Transverse colon (tissue), 4 donors: Measurements from ENCODE around the gene FAM171A1. TPM values are rescaled to one million over a fixed set of nuclear protein-coding genes. Genes with fewer than 3 reads are reported as not detected.
"Not testable (repeated sequence)": the region's sequence is repeated elsewhere in the genome, so short reads cannot be mapped to it uniquely, and the experiment has no call there.

ENCODE experiments used
- DNase-seq: peaks from one replicate; pipeline ENCODE4 v3.0.0-alpha.2; 2019
- H3K27ac ChIP-seq, 4 donors: fragments of 200-600 bp; sonication (generic); 2 replicates each; pipeline ENCODE4 v1.5.1; 2016 to 2018; ENCODE audit warnings: inconsistent platforms in 4 of 4
- H3K27me3 ChIP-seq: fragments of 200-600 bp; sonication (generic); 2 replicates; pipeline ENCODE4 v1.5.1; 2017; ENCODE audit warnings: inconsistent platforms
- H3K36me3 ChIP-seq, 4 donors: fragments of 200-600 bp; sonication (generic); 2 replicates each; pipeline ENCODE4 v1.5.1; 2017 to 2019; ENCODE audit warnings: inconsistent platforms in 4 of 4
- H3K4me1 ChIP-seq, 4 donors: fragments of 200-600 bp; sonication (generic); 2 replicates each; pipeline ENCODE4 v1.5.1; 2017 to 2020; ENCODE audit warnings: inconsistent platforms in 4 of 4
- H3K4me3 ChIP-seq, 4 donors: fragments of 200-600 bp; sonication (generic); 1 replicate in 1 of 4; 2 replicates in 3 of 4; pipeline versions ENCODE4 v1.5.1 to v1.6.1; 2017 to 2019; ENCODE audit warnings: inconsistent platforms in 4 of 4
- H3K9me3 ChIP-seq, 2 donors: fragments of 200-600 bp; sonication (generic); 2 replicates each; pipeline ENCODE4 v1.5.1; 2017 to 2019; ENCODE audit warnings: inconsistent platforms in 2 of 2
- EP300 ChIP-seq: sonication (generic); formaldehyde crosslinking; IDR thresholded peaks from one replicate; pipeline ENCODE4 v1.6.1; 2017; ENCODE audit warnings: antibody characterized with exemption, low read depth
- POLR2A ChIP-seq: fragments of 450-650 bp; IDR thresholded peaks from one replicate; pipeline ENCODE4 v1.6.1; 2016; ENCODE audit warnings: antibody characterized with exemption, mild to moderate bottlenecking, moderate library complexity
- POLR2AphosphoS5 ChIP-seq, 3 donors: sonication (generic); formaldehyde crosslinking; IDR thresholded peaks; one replicate each; pipeline ENCODE4 v1.6.1; 2016; ENCODE audit warnings: antibody characterized with exemption in 3 of 3
- WGBS, 2 donors: methylation state at CpG; one replicate each; pipeline ENCODE4 v1.1.5; 2018; ENCODE audit warnings: low coverage in 1 of 2; 5-methylcytosine and 5-hydroxymethylcytosine counted together
- in situ Hi-C, 4 donors: fragments of 200-750 bp; cut with MboI; loops; one replicate each; pipeline versions ENCODE4 v1.15.0 to v1.15.1; 2017; ENCODE audit warnings: low sequenced_read_pairs in 3 of 4, low pct_ligation_motif_present in 1 of 4, low pct_unique_long_range_greater_than_20kb in 1 of 4
- intact Hi-C: fragments of 100-400 bp; cut with DNase I; formaldehyde crosslinking; loops from one replicate; pipeline ENCODE4 v1.15.1; 2023; ENCODE audit warnings: low total_unique reads
- total RNA-seq, 4 donors: library from RNA; depleted of rRNA; stranded (reverse); fragments of >200 nt; gene quantifications; one replicate each; pipeline ENCODE4 v1.1.0, GENCODE V29; 2016
- TF ChIP-seq, protein P1 (sequence below), 5 experiments: fragments of 200-600 bp in 3 of 5; fragments of 450-650 bp in 2 of 5; sonication (generic) in 3 of 5; IDR thresholded peaks; 1 replicate in 2 of 5; 2 replicates in 3 of 5; pipeline ENCODE4 v1.5.1; 2016 to 2017; ENCODE audit warnings: antibody characterized with exemption in 5 of 5, inconsistent platforms in 3 of 5, mild to moderate bottlenecking in 2 of 5, moderate library complexity in 1 of 5

Gene FAM171A1
- total RNA-seq, 4 donors from 2014 or later, result 29.2 to 42.2 (median 38.2) TPM

GRCh38 chr10:15209827-15210509, 161.1 kb downstream of the FAM171A1 start:
- Histone ChIP-seq H3K27me3 (no peaks in the 10 kb centered on the region), H3K4me3 (no peak overlapping the region), H3K27ac (no peak overlapping the region), H3K36me3 (no peaks in the 10 kb centered on the region), H3K4me1 (no peaks in the 10 kb centered on the region), H3K9me3 (no peaks in the 10 kb centered on the region)
- no peak for TF ChIP-seq POLR2AphosphoS5 (IDR thresholded peaks at IDR 0.05)
- TF ChIP-seq, protein P1, sequence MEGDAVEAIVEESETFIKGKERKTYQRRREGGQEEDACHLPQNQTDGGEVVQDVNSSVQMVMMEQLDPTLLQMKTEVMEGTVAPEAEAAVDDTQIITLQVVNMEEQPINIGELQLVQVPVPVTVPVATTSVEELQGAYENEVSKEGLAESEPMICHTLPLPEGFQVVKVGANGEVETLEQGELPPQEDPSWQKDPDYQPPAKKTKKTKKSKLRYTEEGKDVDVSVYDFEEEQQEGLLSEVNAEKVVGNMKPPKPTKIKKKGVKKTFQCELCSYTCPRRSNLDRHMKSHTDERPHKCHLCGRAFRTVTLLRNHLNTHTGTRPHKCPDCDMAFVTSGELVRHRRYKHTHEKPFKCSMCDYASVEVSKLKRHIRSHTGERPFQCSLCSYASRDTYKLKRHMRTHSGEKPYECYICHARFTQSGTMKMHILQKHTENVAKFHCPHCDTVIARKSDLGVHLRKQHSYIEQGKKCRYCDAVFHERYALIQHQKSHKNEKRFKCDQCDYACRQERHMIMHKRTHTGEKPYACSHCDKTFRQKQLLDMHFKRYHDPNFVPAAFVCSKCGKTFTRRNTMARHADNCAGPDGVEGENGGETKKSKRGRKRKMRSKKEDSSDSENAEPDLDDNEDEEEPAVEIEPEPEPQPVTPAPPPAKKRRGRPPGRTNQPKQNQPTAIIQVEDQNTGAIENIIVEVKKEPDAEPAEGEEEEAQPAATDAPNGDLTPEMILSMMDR (IDR thresholded peaks at IDR 0.05), result peak; percentile 84 to 91 (median 85)
- in situ Hi-C loops (loop anchor here in 2 of 4 donors (10.0 to 25.0 kb wide), 2 partner anchors 165 to 177 kb away; partner anchors contain the start of gene FAM171A1 (in 1 of the 2)), intact Hi-C loops (loop anchor here (2.0 kb wide), 1 partner anchor 161 kb away; the partner anchor contains the start of gene FAM171A1)
- 18 to 27% methylated on average over 4 to 14 of the region's 14 CpGs for WGBS, 2 donors
- DNase-seq, result peak; percentile 86

DNA sequence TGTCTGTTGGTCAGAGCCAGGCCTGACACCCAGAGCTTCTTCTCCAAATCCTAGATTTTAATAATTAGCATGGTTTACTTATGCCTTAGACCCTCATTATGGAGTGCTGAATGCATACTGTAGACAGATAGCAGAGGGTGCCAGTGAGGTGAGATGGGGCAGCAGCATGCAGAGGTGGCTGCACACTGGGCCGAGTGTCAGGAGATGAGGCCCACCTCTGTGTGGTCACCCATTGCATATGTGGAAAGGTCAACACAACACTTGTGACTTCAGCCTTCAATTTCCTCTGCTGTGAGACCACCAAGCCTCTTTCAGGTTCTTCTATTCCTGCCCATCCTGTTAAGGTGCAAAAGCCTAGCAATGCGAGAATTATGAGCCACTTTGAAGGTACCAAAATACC, 162.9 kb downstream of the FAM171A1 start:
- TF ChIP-seq, protein P1 (IDR thresholded peaks at IDR 0.05), result no peak
- TF ChIP-seq EP300 (no peak), POLR2A (no peak)
- no peaks in the 10 kb centered on the region for H3K4me1 ChIP-seq
- intact Hi-C loops, result no loop called here
- WGBS, 2 donors, result 88% methylated on average over 2 of the region's 2 CpGs; no CpG with 5 or more reads in 1 of the 2 donors
- no peak overlapping the region for H3K4me3 ChIP-seq
- H3K36me3 ChIP-seq, result no peaks in the 10 kb centered on the region
- no peak for DNase-seq
- in situ Hi-C loops, result loop anchor here in 1 of 4 donors (25.0 kb wide), 1 partner anchor 179 kb away; no protein-coding TSS in a partner anchor
- no peaks in the 10 kb centered on the region for H3K27me3 ChIP-seq
- peak overlapping the region in 2 of 4 donors; percentile 26 to 58 for H3K27ac ChIP-seq
- H3K9me3 ChIP-seq, result no peaks in the 10 kb centered on the region

- whole genome bisulfite sequencing, 2 donors, result 93 to 100% methylated on average over 1 to 4 of the region's 4 CpGs
- H3K27ac ChIP-seq, H3K36me3 ChIP-seq, H3K4me3 ChIP-seq, H3K9me3 ChIP-seq, intact Hi-C loops, H3K27me3 ChIP-seq, DNase-seq, H3K4me1 ChIP-seq: not testable (repeated sequence)
- in situ Hi-C loops, result loop anchor here in 1 of 4 donors (25.0 kb wide), 1 partner anchor 180 kb away; no protein-coding TSS in a partner anchor
These were observed 163.7 kb downstream of the FAM171A1 start for GRCh38 chr10:15207410-15207809.

DNA sequence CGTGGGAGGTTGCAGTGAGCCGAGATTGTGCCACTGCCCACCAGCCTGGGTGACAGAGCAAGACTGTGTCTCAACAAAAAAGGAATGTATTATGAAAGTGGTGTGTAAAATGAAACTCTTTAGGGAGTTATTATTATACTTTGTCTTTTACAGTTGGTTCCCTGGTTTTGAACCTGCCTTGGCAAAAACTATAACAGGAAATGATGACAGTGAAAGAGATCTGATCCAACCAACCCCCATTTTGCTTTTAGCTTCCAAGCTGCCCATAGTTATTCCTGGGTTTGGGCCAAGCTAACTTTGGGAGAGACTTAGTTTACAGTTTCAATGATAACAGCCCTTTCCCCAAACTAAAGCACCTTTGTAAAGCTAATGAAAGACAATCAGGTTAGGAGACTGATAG, 168.4 kb downstream of the FAM171A1 start:
- intact Hi-C loops, result no loop called here

GRCh38 chr10:15202301-15202621, 168.8 kb downstream of the FAM171A1 start:
- intact Hi-C loops, H3K4me1 ChIP-seq, H3K36me3 ChIP-seq, H3K9me3 ChIP-seq, H3K27me3 ChIP-seq, H3K27ac ChIP-seq, H3K4me3 ChIP-seq: not testable (repeated sequence)
- WGBS, 2 donors, result 71 to 83% methylated on average over 1 to 8 of the region's 8 CpGs
- in situ Hi-C loops, result loop anchor here in 1 of 4 donors (25.0 kb wide), 1 partner anchor 185 kb away; no protein-coding TSS in a partner anchor
- DNase-seq, result peak; percentile 29

More for the DNA sequence above, 168.4 kb downstream of the FAM171A1 start:
- Histone ChIP-seq H3K36me3 (no peaks in the 10 kb centered on the region), H3K27ac (no peak overlapping the region), H3K4me3 (no peak overlapping the region), H3K27me3 (no peaks in the 10 kb centered on the region), H3K4me1 (no peaks in the 10 kb centered on the region), H3K9me3 (no peaks in the 10 kb centered on the region)
- no peak for DNase-seq
- TF ChIP-seq, protein P1 (IDR thresholded peaks at IDR 0.05), result no peak
- TF ChIP-seq EP300, result no peak
- TF ChIP-seq POLR2AphosphoS5 (IDR thresholded peaks at IDR 0.05), result no peak
- no peak for TF ChIP-seq POLR2A
- WGBS, 2 donors, result 77 to 83% methylated on average over 2 of the region's 2 CpGs
- in situ Hi-C loops, result loop anchor here in 1 of 4 donors (25.0 kb wide), 1 partner anchor 185 kb away; no protein-coding TSS in a partner anchor
